Mammary epithelial cell (primary cell): ENCODE data around the gene ATG5.

ENCODE experiments used
- CTCF ChIP-seq, 2 donors: IDR thresholded peaks in 1 of 2; conservative IDR thresholded peaks in 1 of 2; 2 replicates each; pipeline ENCODE4 v1.5.1; 2011 to 2012; ENCODE audit warnings: inconsistent platforms in 2 of 2, low read length in 2 of 2, mild to moderate bottlenecking in 2 of 2, control low read depth in 1 of 2, low read depth in 1 of 2; ENCODE audit not compliant: insufficient read depth in 1 of 2; ENCODE audit errors: extremely low read depth in 1 of 2
- EZH2 ChIP-seq: IDR thresholded peaks from 2 replicates; pipeline ENCODE4 v1.6.1; 2012; ENCODE audit warnings: low read length, inconsistent platforms, borderline replicate concordance

GRCh38 chr6:106220485-106220884, 105.1 kb downstream of the ATG5 start:
- TF ChIP-seq CTCF (conservative IDR thresholded peaks at IDR 0.05 in 1 of 2, IDR thresholded peaks at IDR 0.05 in 1 of 2; ENCODE audit: extremely low read depth in 1 of 2, insufficient read depth in 1 of 2, low read depth in 1 of 2, low read length in 2 of 2) (no peak), EZH2 (no peak)
